AG09319 (cell line): Measurements from ENCODE around the gene DIMT1.

ENCODE experiments used
- DNase-seq: peaks from one replicate; pipeline ENCODE4 v3.0.0-alpha.2; 2010; ENCODE audit warnings: low read depth; ENCODE audit errors: extremely low read depth
- CTCF ChIP-seq: IDR thresholded peaks from 2 replicates; pipeline ENCODE4 v1.5.1; 2011; ENCODE audit warnings: low read depth, mild to moderate bottlenecking, inconsistent platforms, low read length, moderate library complexity

Gene DIMT1

DNA sequence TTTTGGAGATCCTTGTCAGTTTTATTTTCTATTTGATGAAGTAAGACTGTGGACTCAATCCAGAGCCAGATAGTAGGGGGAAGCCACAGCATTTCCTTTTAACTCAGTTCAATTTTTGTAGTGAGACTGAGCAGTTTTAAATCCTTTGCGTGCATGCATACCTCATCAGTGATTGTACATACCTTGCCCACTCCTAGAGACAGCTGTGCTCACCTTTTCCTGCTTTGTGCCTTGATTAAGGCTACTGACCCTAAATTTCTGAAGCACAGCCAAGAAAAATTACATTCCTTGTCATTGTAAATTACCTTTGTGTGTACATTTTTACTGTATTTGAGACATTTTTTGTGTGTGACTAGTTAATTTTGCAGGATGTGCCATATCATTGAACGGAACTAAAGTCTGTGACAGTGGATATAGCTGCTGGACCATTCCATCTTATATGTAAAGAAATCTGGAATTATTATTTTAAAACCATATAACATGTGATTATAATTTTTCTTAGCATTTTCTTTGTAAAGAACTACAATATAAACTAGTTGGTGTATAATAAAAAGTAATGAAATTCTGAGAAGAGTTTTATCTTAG lies 17.8 kb downstream of the DIMT1 start:
- TF ChIP-seq CTCF: no peak
- DNase-seq: no peak

DNA sequence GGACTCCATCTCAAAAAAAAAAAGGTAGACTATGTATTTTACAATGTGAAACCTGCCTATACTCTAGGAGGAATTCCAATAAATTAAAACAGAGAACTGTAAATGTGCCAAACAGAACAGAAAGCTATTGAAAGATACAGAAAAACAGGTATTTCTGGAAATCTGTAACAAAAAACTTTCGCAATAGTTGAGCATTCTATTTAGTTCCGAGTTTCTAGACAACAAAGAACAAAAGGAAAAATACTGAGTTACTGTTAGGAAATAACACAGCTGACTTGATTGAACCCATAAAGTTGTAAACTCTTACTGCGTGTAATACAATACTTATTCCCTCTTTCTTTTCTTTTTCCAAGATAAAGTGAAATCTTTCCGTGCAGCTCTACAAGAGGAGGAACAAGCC lies 18.6 kb downstream of the DIMT1 start:
- no peak for TF ChIP-seq CTCF
- DNase-seq: no peak

DNA sequence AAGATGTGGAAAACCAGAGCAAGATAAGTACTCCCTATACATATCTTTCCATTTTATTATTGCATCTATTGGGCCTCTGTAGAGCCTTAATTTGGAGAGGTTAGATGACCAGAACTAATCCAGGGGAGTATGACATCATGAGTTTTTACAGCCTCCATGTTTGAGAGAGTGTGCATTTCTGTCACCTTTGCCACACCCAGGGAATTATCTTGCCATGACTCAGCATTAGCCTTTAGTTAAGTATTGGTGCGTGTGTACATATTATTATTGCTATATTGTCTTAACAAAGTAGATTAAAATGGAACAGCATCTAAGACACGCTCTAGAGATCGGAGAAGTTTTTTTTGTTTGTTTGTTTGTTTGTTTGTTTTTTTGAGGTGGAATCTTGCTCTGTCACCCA lies 27.6 kb downstream of the DIMT1 start:
- no peak for DNase-seq
- TF ChIP-seq CTCF: no peak

DNA sequence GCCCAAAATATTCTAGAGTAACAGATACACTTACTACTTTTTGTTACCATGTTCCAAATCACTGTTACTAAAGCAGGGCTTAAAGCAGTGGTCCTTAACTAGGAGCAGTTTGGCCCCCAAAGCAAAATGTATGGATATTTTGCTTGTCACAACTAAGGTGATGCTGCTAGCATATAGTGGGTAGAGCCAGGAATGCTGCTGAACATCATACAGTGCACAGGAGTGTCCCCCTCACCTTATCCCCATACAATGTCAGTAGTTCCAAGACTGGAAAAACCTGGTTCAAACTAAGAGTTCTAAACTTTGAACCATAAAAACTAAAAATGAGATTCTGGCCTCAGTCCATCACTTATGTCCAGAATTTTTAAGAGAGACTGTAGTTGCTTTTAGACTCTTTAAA lies 28.1 kb downstream of the DIMT1 start:
- TF ChIP-seq CTCF: no peak
- no peak for DNase-seq

DNA sequence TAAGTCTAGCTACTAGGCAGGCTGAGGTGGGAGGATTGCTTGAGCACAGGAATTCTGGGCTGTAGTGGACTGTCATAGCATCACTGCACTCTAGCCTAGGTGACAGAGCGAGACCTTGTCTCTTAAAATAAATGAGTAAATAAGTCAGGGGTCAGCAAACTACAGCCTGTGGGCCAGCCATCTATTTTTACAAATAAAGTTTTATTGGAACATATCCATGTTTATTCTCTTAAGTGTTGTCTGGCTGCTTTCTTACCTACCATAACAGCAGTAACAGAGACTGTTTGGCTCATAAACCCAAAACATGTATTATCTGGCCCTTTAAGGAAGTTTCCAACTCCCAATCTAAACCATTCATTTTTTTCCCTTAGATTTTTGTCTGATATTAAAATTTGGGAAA lies 29.6 kb downstream of the DIMT1 start:
- TF ChIP-seq CTCF: no peak
- DNase-seq: no peak

DNA sequence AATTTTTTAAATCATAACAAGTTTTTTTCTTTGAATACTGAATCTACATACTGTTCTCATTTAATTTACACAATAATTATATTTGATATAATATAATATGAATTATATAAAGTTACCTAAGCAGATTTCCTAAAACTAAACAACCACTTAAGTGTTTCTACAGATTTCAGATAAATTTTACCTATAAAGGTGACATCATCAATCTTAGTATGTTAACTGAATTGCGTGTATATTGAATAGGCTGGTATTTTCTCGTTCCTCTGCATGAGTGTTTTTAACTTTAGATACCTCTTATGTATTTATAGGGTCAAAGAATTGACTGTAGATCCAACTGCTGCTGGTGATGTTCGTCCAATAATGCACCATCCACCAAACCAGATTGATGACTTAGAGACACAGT lies 30.3 kb downstream of the DIMT1 start:
- DNase-seq: no peak
- no peak for TF ChIP-seq CTCF

- no peak for TF ChIP-seq CTCF
- no peak for DNase-seq
Measured at GRCh38 chr5:62372600-62372999, 31.1 kb downstream of the DIMT1 start.
